Activated naive CD4-positive, alpha-beta T cell treated with anti-CD3 and anti-CD28 coated beads, Interleukin-2, amount 50 U/mL, for 72 hours (primary cell): ENCODE measurements around the gene CACNB3. TPM values are rescaled to one million over a fixed set of nuclear protein-coding genes. Genes with fewer than 3 reads are reported as not detected.
"Not testable (repeated sequence)": the region's sequence is repeated elsewhere in the genome, so short reads cannot be mapped to it uniquely, and the experiment has no call there.

ENCODE experiments used
- ATAC-seq, 2 donors: fragments of 150-1000 bp; cut with Tn5 transposase; 2 replicates each; pipeline ENCODE4 v1.10.0; 2021; ENCODE audit warnings: mild to moderate bottlenecking in 2 of 2, moderate library complexity in 2 of 2
- DNase-seq, 2 donors: peaks; one replicate each; pipeline ENCODE4 v3.0.0; 2021 to 2022; ENCODE audit warnings: low spot score in 2 of 2
- H3K27ac Mint-ChIP-seq, 2 donors: one replicate each; pipeline ENCODE4 v1.8.0; 2022; ENCODE audit warnings: mild to moderate bottlenecking in 2 of 2, mixed read lengths in 2 of 2
- H3K36me3 Mint-ChIP-seq, 2 donors: one replicate each; pipeline ENCODE4 v1.8.0; 2022; ENCODE audit warnings: mixed read lengths in 2 of 2
- H3K9me3 Mint-ChIP-seq, 2 donors: one replicate each; pipeline ENCODE4 v1.8.0; 2022; ENCODE audit warnings: mixed read lengths in 2 of 2
- total RNA-seq, 2 donors: library from RNA; stranded (reverse); gene quantifications; one replicate each; pipeline ENCODE4 v1.2.3, GENCODE V29; 2022

The CACNB3 gene
- total RNA-seq, 2 donors from 2014 or later: 11.0 to 15.3 TPM

DNA sequence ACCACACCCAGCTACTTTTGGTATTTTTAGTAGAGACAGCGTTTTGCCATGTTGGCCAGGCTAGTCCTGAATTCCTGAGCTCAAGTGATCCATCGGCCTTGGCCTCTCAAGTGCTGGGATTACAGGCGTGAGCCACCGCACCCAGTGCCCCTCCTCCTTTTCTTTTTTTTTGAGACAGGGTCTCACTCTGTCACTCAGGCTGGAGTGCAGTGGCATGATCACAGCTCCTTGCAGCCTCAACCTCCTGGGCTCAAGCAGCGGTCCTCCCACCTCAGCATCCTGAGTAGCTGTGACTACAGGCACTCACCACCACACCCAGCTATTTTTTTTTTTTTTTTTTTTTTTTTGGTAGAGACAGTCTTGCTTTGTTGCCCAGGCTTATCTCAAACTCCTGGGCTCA, 41.9 kb downstream of the CACNB3 start:
- H3K27ac Mint-ChIP-seq: peak overlapping the region in 1 of 2 donors; percentile 72
- not testable (repeated sequence) for ATAC-seq, H3K36me3 Mint-ChIP-seq, DNase-seq, H3K9me3 Mint-ChIP-seq

- Mint-ChIP-seq H3K36me3 (no peaks in the 10 kb centered on the region), H3K9me3 (no peaks in the 10 kb centered on the region), H3K27ac (no peak overlapping the region)
- no peak for ATAC-seq
- no peak for DNase-seq
These were observed 42.8 kb downstream of the CACNB3 start for GRCh38 chr12:48861111-48861510.

GRCh38 chr12:48862760-48863159, 44.5 kb downstream of the CACNB3 start:
- no peak for ATAC-seq
- no peak overlapping the region for H3K27ac Mint-ChIP-seq
- DNase-seq: no peak
- H3K36me3 Mint-ChIP-seq: no peaks in the 10 kb centered on the region
- no peaks in the 10 kb centered on the region for H3K9me3 Mint-ChIP-seq

DNA sequence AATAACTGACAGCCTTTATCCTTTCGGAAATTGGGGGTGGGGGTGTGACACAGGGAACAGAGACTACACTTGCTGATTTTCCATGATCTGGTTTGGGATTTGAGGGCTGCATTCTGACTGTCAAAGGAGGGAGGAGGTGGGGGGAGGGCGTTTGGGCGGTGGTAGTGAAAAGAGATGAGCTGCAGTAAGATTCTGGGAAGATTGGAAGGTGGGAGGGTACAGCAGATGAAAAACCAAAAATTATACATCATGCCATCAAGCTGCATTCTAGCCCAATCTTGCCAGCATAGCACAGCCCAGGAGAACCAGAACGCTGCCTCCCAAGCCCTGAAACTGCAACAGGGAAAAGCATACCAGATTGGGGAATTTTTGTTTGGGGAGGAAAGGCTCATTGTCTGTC, 45.0 kb downstream of the CACNB3 start:
- Mint-ChIP-seq H3K9me3 (no peaks in the 10 kb centered on the region), H3K36me3 (no peaks in the 10 kb centered on the region), H3K27ac (no peak overlapping the region)
- no peak for ATAC-seq
- DNase-seq: no peak

DNA sequence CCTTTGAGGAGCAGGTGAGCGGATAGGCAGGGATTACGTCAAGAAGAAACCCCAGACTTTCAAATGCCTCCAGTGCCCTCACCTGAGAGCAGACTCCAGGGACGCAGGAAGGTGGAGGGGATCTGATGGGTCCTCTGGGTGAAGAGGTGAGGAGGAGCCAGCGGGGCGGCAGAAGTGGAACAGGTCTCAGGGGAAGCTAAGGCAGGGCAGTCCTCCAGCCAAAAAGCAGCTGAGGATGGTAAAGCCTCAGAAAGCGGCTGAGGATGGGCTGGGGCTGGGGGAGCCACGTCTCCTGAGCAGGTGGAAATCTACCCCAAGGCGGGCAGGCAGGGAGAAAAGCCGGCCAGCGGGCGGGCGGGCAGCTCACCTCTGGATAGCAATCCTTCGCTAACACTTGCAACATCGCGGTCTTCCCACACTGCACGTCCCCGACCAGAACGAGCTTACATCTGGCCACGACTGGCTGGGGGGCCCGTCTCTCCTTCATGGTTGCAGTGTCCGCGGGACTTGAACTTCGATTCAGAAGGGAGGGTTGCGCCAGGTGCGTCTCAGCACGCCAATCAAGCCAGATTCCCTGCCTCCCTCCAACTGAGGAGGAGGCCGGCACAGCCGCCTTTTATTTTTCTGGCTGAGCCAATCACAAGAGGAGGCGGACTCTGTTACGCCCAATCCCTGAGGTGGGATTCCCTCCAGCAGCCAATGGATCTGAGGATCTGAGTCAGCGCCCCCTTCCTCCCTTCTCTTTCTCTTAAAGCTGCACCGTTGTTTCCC, 47.2 kb downstream of the CACNB3 start, which contains the start of gene RND1:
Gene RND1 (minus strand): TSS at position 590 of the 771 bp plus-strand sequence. CDS start 103 bp downstream, at position 487.
- ATAC-seq (peak; percentile 95 to 96), DNase-seq (peak; percentile 85 to 87)
- Mint-ChIP-seq H3K9me3 (no peaks in the 10 kb centered on the region), H3K27ac (peak within 1 kb of the TSS; percentile 81 to 93), H3K36me3 (no peaks in the 10 kb centered on the region)

- ATAC-seq (peak; percentile 74 to 79), DNase-seq (no peak)
- no peaks in the 10 kb centered on the region for H3K36me3 Mint-ChIP-seq
- peak overlapping the region; percentile 81 to 93 for H3K27ac Mint-ChIP-seq
- H3K9me3 Mint-ChIP-seq: no peaks in the 10 kb centered on the region
These were observed 47.9 kb downstream of the CACNB3 start for GRCh38 chr12:48866052-48866711.

DNA sequence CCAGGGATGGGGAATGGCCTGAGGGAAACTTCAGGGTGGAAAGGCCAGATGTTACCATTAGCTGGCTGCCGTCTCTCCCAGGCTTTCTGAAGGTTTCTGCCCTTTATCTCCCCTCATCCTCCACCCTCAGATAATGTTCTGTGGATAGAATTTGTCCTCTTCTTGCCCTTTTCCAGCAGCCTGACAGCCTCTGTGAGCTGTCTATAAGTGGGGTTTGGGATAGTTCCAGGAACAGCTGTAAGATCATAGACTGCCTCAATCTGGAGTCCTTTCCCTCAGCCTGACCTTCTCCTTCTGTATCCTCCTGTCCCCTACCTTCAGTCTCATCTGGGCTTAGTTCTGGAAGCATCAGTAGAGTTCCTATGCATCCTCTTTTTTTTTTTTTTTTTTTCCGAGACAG, 50.2 kb downstream of the CACNB3 start:
- no peaks in the 10 kb centered on the region for H3K36me3 Mint-ChIP-seq

GRCh38 chr12:48869191-48869590, 50.9 kb downstream of the CACNB3 start:
- ATAC-seq: no peak
- peak overlapping the region; percentile 22 to 25 for H3K27ac Mint-ChIP-seq
- H3K36me3 Mint-ChIP-seq: no peaks in the 10 kb centered on the region
- DNase-seq: no peak
- no peaks in the 10 kb centered on the region for H3K9me3 Mint-ChIP-seq

More for the DNA sequence above, 50.2 kb downstream of the CACNB3 start:
- H3K9me3 Mint-ChIP-seq: no peaks in the 10 kb centered on the region
- no peak for DNase-seq
- no peak for ATAC-seq
- peak overlapping the region in 1 of 2 donors; percentile 22 for H3K27ac Mint-ChIP-seq

- no peaks in the 10 kb centered on the region for H3K36me3 Mint-ChIP-seq
- H3K9me3 Mint-ChIP-seq: no peaks in the 10 kb centered on the region
- no peak overlapping the region for H3K27ac Mint-ChIP-seq
- DNase-seq (no peak), ATAC-seq (no peak)
These were observed 54.8 kb downstream of the CACNB3 start for GRCh38 chr12:48873096-48873495.

GRCh38 chr12:48873534-48873933, 55.2 kb downstream of the CACNB3 start:
- ATAC-seq, H3K36me3 Mint-ChIP-seq, H3K9me3 Mint-ChIP-seq, H3K27ac Mint-ChIP-seq, DNase-seq: not testable (repeated sequence)

- ATAC-seq (no peak), DNase-seq (no peak)
- H3K36me3 Mint-ChIP-seq: no peaks in the 10 kb centered on the region
- no peak overlapping the region for H3K27ac Mint-ChIP-seq
- H3K9me3 Mint-ChIP-seq: no peaks in the 10 kb centered on the region
These were observed 57.7 kb downstream of the CACNB3 start for GRCh38 chr12:48875944-48876515.

Other genes starting within 250 kb of the CACNB3 start
- gene LALBA, start 248.4 kb upstream of the CACNB3 start, total RNA-seq: not detected
- gene KANSL2, start 136.3 kb upstream of the CACNB3 start, total RNA-seq: 10 to 100 TPM; 45.9 to 58.5 TPM
- gene CCNT1, start 101.8 kb upstream of the CACNB3 start, total RNA-seq: 10 to 100 TPM; 72.9 to 88.2 TPM
- under 1 TPM; 0.23 to 0.41 TPM for gene ADCY6, start 29.4 kb upstream of the CACNB3 start, total RNA-seq
- gene DDX23, start 33.7 kb downstream of the CACNB3 start, total RNA-seq: 100 to 1,000 TPM in 1 of 2 donors, 10 to 100 TPM in 1; 90.7 to 121 TPM
- gene RND1, start 47.4 kb downstream of the CACNB3 start, total RNA-seq: 10 to 100 TPM in 1 of 2 donors, 1 to 10 TPM in 1; 4.3 to 10.4 TPM
- 10 to 100 TPM; 31.6 to 68.6 TPM for gene FKBP11, start 107.0 kb downstream of the CACNB3 start, total RNA-seq
- gene ARF3, start 139.0 kb downstream of the CACNB3 start, total RNA-seq: 100 to 1,000 TPM in 1 of 2 donors, 10 to 100 TPM in 1; 49.7 to 132 TPM
- gene WNT10B, start 153.2 kb downstream of the CACNB3 start, total RNA-seq: 1 to 10 TPM in 1 of 2 donors, not detected in 1; 1.4 TPM
- gene WNT1, start 159.8 kb downstream of the CACNB3 start, total RNA-seq: under 1 TPM in 1 of 2 donors, not detected in 1; 0.27 TPM
- gene DDN, start 180.9 kb downstream of the CACNB3 start, total RNA-seq: 1 to 10 TPM in 1 of 2 donors, under 1 TPM in 1; 0.07 to 1.1 TPM
- gene PRKAG1, start 200.3 kb downstream of the CACNB3 start, total RNA-seq: 10 to 100 TPM; 52.5 to 58.7 TPM
- gene KMT2D, start 242.3 kb downstream of the CACNB3 start, total RNA-seq: 100 to 1,000 TPM in 1 of 2 donors, 10 to 100 TPM in 1; 67.7 to 110 TPM